Fibroblast of the conjunctiva (primary cell): Measurements from ENCODE around the gene DBT.

Source experiments
- DNase-seq: peaks from one replicate; pipeline ENCODE4 v3.0.0-alpha.2; 2010; ENCODE audit warnings: low read depth

Gene DBT

GRCh38 chr1:100188617-100189016 lies 61.0 kb downstream of the DBT start:
- peak; percentile 2 for DNase-seq

DNA sequence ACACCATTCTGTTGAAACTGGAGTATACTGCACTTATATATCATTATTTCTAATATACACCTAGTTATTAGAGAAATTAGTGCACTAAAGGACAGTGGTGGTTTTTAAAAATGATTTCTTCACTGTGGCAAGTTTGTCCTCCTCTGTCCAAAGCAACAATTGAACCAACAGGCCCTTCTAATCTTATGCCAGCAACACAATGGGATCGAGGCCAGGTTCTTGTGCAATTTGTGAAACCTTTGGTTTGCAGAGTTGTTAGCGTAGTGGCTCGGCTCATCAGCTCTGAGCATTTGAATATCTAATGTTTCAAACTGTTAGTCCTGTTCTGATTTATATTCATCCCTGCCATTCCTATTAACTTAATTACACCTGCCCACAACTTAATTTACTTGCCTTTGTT lies 61.7 kb downstream of the DBT start:
- DNase-seq: peak; percentile 30

DNA sequence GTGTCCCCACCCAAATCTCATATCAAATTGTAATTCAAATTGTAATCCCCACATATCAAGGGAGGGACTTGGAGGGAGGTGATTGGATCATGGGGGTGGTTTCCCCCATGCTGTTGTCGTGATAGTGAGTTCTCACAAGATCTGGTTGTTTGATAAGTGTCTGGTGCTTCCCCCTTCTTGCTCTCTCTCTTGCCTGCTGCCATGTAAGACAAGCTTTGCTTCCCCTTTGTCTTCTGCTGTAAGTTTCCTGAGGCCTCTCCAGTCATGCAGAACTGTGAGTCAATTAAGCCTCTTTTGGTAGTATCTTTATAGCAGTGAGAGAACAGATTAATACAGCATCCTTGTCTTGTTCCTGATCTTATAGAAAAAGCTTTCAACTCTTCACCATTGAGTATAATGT lies 65.1 kb downstream of the DBT start:
- DNase-seq: no peak

DNA sequence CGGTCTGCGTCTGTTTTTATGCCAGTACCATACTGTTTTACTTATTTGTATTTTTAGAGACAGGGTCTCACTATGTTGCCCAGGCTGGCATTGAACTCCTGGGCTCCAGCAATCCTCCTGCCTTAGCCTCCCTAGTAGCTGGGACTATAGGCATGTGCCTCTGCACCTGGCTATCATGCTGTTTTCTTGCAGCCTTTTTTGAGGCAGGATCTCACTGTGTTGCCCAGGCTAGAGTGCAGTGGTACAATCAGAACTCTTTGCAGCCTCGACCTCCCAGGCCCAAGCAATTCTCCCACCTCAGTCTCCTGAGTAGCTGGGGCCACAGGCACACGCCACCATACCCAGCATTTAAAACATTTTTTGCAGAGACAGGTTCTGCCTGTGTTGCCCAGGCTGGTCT lies 66.3 kb downstream of the DBT start:
- DNase-seq: no peak

DNA sequence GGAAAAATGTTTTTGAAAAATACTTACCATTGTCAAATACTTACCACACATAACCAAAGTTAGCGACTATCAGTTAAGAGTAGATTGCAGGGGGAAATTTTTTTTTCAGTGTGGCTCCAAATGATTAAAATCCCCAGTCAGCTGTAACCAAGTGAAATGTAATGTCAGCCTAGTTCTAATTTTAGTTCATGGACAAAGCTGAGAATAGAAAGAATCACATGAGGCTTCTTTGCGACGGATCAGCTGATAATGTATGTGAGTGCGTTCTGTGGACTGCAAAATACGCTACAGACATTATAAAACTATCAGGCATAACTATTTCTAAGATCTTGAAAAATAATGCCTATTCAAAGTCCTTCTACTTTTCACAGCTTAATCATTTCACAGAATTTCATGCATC lies 71.5 kb downstream of the DBT start, which contains the start of gene LRRC39:
Gene LRRC39 (minus strand): TSS at position 166 of the 400 bp plus-strand sequence. CDS start 9,740 bp downstream, outside the sequence.
- no peak for DNase-seq

DNA sequence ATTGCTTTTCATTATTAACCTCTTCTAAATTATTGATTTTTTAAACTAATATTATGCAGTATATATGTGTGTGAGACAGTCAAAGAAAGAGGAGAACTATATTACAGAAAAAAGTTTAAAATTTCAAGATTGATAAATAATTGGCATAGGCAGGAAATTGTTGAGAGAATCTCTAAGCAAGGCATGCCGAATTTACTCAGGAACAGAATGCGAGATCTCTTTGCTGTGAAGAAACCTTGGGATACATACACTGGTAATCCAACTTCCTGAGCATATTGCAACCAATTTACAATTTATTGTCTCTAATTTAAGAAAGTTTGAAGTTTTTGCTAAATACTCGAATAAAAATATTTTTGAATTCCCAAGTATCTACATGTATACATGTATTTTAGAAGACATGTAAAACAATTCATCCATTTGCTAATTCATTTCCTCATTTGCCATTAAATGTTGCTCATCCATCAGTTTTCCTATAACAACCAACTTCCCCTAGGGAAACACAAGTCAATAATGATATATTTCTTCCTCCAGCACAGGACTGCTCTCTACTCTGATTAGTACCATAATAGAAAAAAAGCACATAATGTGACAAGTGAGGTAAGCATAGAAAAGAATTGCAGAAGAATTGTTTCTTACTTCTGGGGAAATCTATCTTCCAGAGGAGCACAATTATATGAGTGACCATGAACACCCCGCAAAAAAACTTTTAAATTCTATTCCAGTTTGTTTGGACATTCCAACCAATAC lies 72.2 kb downstream of the DBT start:
- DNase-seq: no peak

- DNase-seq: no peak
Observed at GRCh38 chr1:100168051-100168450, 81.6 kb downstream of the DBT start.

DNA sequence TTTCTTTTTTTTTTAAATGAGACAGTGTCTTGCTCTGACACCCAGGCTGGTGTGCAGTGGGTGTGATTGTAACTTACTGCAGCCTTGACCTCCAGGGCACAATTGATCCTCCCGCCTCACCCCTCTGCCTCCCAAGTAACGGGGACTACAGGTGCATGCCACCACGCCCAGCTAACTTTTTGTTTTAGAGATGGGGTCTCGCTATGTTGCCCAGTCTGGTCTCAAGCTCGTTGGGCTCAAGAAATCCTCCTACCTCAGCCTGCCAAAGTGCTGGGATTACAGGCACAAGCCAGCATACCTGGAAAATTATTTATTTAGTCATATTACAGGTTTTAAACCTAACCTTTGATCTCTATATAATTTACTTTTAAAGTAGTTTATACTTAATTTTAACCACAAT lies 84.9 kb downstream of the DBT start:
- DNase-seq: no peak

DNA sequence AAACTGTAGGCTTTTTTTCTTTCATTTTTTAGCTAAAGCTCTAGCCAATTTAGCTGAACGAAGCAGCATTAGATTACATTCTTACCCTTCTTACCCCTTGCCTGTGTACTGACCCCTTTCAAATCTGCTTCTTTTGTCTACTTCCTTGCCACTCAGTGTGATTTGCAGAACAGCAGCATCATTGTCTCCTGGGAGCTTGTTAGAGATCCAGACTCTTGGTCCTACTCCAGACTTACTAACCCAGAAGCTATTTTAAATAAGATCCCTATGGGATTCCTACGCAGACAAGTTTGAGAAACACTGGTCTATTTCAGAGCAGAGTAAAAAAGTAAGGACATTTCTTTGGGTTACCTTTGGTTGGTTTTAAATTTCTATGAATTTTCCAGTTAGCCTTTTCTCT lies 85.4 kb downstream of the DBT start:
- peak; percentile 73 for DNase-seq

DNA sequence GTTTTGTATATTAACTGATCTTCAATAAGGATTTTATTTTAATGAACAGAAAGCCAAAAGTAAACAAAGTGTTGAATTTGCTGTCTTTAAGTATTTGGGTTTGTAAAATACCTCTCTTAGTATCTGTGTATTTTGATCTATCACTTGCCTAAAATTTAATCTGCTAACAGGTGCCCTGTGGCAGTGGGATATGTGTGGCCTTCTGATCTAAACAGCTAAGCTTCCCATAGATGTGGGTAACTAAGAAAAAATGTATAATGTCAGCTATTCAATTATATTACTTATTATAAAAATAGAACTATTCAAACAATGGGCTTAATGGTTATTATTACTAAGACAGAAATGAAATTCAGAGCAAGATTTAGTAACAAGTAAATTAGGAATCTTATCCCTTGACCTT lies 86.8 kb downstream of the DBT start:
- no peak for DNase-seq

DNA sequence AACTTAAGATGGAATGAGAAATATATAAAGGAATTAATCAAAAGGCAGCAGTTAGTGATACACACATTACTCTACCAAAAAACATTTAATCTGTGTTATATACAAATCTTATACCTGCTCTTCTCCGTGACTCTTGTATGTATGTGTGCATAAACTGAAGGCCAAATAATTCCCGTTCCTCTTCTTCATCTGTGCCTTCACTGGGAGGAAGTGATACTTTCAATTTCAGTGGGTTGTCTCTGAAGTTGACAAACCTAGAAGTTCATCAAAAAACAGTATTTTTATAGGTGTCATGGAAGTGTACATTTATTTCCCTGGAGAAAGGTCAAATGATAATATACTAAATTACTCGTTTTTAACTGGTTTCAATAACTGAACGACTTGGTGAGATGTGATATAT lies 97.4 kb downstream of the DBT start:
- DNase-seq: no peak

DNA sequence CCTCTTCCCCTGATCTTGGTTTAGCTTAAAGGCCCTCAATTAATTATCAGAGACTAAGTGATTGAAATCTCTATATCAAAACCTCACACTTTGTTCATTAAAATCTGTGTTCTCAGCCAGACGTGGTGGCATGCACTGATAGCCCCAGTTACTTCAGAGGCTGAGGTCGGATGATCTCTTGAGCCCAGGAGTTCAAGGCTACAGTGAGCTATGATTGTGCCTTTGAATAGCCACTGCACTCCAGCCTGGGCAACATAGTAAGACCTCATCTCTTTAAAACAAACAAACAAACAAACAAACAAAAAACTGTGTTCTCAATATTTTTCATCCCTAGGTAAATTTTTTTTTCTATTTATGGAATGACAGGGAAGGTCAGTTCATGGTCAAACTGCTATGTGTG lies 98.0 kb downstream of the DBT start:
- DNase-seq: no peak

DNA sequence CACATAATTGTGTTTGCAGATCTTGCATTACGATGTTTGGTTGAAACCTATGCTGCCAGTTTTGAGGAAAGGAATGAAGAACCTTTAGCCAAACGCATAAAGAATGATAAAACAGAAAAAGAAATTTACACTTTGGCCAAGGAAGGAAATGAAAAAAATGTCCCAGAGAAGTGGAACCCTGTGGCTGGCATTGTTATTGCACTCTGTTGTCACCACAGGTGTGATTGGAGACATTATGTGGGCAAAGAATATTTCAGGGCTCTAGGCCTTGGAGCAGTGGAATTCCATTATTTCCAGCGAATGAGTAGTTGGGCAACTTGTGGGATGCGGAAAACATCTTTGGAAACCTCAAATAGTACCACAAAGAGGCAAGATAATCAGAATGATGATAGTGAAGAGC lies 101.8 kb downstream of the DBT start:
- no peak for DNase-seq

- no peak for DNase-seq
Observed at GRCh38 chr1:100146958-100147357, 102.7 kb downstream of the DBT start.

GRCh38 chr1:100145116-100145515 lies 104.5 kb downstream of the DBT start:
- no peak for DNase-seq

DNA sequence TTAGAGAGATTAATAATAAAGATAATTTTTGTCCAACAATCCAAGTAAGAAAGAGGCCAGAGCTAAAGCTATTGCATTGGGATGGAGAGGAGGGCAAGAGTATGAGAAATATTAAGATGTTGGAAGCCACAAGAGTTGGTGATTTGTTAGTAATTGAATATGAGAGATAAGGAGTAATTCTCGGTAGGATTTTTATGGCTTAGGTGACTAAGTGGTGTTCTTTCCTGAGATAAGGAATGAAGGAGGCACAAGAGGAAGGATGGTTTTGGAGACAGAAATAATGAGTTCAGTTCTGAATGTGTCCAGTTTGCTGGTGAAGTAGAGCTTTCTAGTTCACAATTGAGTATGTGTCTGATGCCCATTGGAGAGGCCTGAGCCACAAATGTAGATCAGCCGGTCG lies 107.3 kb downstream of the DBT start:
- DNase-seq: no peak

DNA sequence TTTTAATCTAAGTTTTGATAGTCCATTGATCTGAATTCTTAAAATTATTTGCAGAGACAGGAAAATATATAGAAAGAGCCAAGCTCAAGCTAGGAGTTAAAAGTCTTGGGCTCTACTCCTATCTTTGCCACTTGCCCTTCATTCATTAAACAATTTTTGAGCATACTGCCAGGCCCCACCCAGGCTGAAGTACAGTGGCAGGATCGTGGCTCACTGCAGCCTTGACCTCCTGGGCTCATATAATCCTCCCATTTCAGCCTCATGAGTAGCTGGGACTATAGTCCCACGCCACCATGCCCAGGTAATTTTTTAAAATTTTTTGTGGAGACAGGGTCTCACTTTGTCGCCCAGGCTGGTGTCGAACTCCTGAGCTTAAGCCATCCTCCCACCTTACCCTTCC lies 108.4 kb downstream of the DBT start:
- DNase-seq: no peak

- no peak for DNase-seq
Observed at GRCh38 chr1:100137602-100138001, 112.0 kb downstream of the DBT start.
